ENCODE measurements around the gene INPP5D.

The INPP5D gene

GRCh38 chr2:233245406-233245805 is 185.3 kb downstream of the INPP5D start:
- no peak overlapping the region for H3K4me3 ChIP-seq (ENCODE audit: low read depth, low read length)
- TF ChIP-seq CTCF (IDR thresholded peaks at IDR 0.05; ENCODE audit: low read depth, low read length, missing control alignments) = no peak
- no peak for DNase-seq (ENCODE audit: low read depth)

- no peak for TF ChIP-seq CTCF (IDR thresholded peaks at IDR 0.05; ENCODE audit: low read depth, low read length, missing control alignments)
- DNase-seq (ENCODE audit: low read depth) = no peak
- no peak overlapping the region for H3K4me3 ChIP-seq (ENCODE audit: low read depth, low read length)
Measured at GRCh38 chr2:233247116-233247515, 187.0 kb downstream of the INPP5D start.

GRCh38 chr2:233247744-233248143 is 187.6 kb downstream of the INPP5D start:
- DNase-seq (ENCODE audit: low read depth) = no peak

GRCh38 chr2:233248999-233249398 is 188.9 kb downstream of the INPP5D start:
- no peak overlapping the region for H3K4me3 ChIP-seq (ENCODE audit: low read depth, low read length)
- DNase-seq (ENCODE audit: low read depth) = no peak
- TF ChIP-seq CTCF (IDR thresholded peaks at IDR 0.05; ENCODE audit: low read depth, low read length, missing control alignments) = no peak

More at GRCh38 chr2:233247744-233248143, 187.6 kb downstream of the INPP5D start:
- no peak overlapping the region for H3K4me3 ChIP-seq (ENCODE audit: low read depth, low read length)
- TF ChIP-seq CTCF (IDR thresholded peaks at IDR 0.05; ENCODE audit: low read depth, low read length, missing control alignments) = no peak

GRCh38 chr2:233250568-233250967 is 190.4 kb downstream of the INPP5D start:
- no peak overlapping the region for H3K4me3 ChIP-seq (ENCODE audit: low read depth, low read length)
- no peak for DNase-seq (ENCODE audit: low read depth)
- TF ChIP-seq CTCF (IDR thresholded peaks at IDR 0.05; ENCODE audit: low read depth, low read length, missing control alignments) = no peak

GRCh38 chr2:233250985-233251305 is 190.8 kb downstream of the INPP5D start:
- TF ChIP-seq CTCF (IDR thresholded peaks at IDR 0.05; ENCODE audit: low read depth, low read length, missing control alignments) = no peak
- DNase-seq (ENCODE audit: low read depth) = no peak
- H3K4me3 ChIP-seq (ENCODE audit: low read depth, low read length) = no peak overlapping the region; the same call in 1 of the 2 replicates

GRCh38 chr2:233251306-233252116 is 191.4 kb downstream of the INPP5D start, which contains the start of gene ATG16L1:
TSS of gene ATG16L1 (plus strand) at chr2:233251673. CDS start at chr2:233251828, 155 bp downstream.
- peak; percentile 90 for TF ChIP-seq CTCF (IDR thresholded peaks at IDR 0.05; ENCODE audit: low read depth, low read length, missing control alignments)
- H3K4me3 ChIP-seq (ENCODE audit: low read depth, low read length) = peak within 1 kb of the TSS; percentile 97

More at GRCh38 chr2:233251306-233252116, 191.4 kb downstream of the INPP5D start, which contains the start of gene ATG16L1:
- peak; percentile 89 for DNase-seq (ENCODE audit: low read depth)

Data from GM12864 (cell line).